Astrocyte (in vitro differentiated cells and primary cell): ENCODE measurements around the gene DRC7.

Source experiments
- CTCF ChIP-seq: IDR thresholded peaks from 2 replicates; pipeline ENCODE4 v1.5.1; 2011; ENCODE audit warnings: low read depth, mild to moderate bottlenecking, inconsistent platforms, low read length, moderate library complexity; ENCODE audit not compliant: insufficient read depth
- EZH2 ChIP-seq: IDR thresholded peaks from 2 replicates; pipeline ENCODE4 v1.6.1; 2012; ENCODE audit warnings: mild to moderate bottlenecking, low read length, inconsistent platforms; ENCODE audit not compliant: insufficient read depth

- TF ChIP-seq CTCF (no peak), EZH2 (no peak)
These were observed 63.9 kb downstream of the DRC7 start for GRCh38 chr16:57758331-57759117.
